Lower lobe of right lung (tissue), 2 donors: ENCODE measurements around the gene MIPEP. TPM values are rescaled to one million over a fixed set of nuclear protein-coding genes. Genes with fewer than 3 reads are reported as not detected.
A peak's percentile ranks its signal among the peaks of the same experiment; 100 is the strongest.

Source experiments
- ATAC-seq, 2 donors: fragments of 200-7000 bp; cut with Tn5 transposase; one replicate each; pipeline ENCODE4 v1.9.1; 2020 to 2022; ENCODE audit warnings: mild to moderate bottlenecking in 2 of 2, moderate library complexity in 2 of 2
- DNase-seq: peaks from one replicate; pipeline ENCODE4 v3.0.0-alpha.2; 2020
- H3K27ac ChIP-seq: fragments of 200-600 bp; one replicate; pipeline ENCODE4 v1.8.0; 2022
- H3K27me3 ChIP-seq: fragments of 200-600 bp; one replicate; pipeline ENCODE4 v1.8.0; 2022; ENCODE audit warnings: low read depth
- H3K36me3 ChIP-seq: fragments of 200-600 bp; one replicate; pipeline ENCODE4 v1.8.0; 2022; ENCODE audit warnings: mild to moderate bottlenecking
- H3K4me1 ChIP-seq: fragments of 200-600 bp; one replicate; pipeline ENCODE4 v1.8.0; 2022
- H3K4me3 ChIP-seq: fragments of 200-600 bp; one replicate; pipeline ENCODE4 v1.8.0; 2022; ENCODE audit warnings: mild to moderate bottlenecking
- H3K9me3 ChIP-seq: fragments of 200-600 bp; one replicate; pipeline ENCODE4 v1.8.0; 2022
- intact Hi-C: fragments of 100-400 bp; cut with DNase I; formaldehyde crosslinking; loops from one replicate; pipeline ENCODE4 v1.11.0; 2022
- total RNA-seq: library from RNA; stranded (reverse); fragmentation: NEBNext Ultra II Directional; extraction: Animal tissue kit (Norgen Biotek cat#: 25700); gene quantifications from one replicate; pipeline ENCODE4 v1.2.1, GENCODE V29; 2021
- TF ChIP-seq, protein P1 (sequence below): fragments of 200-600 bp; IDR thresholded peaks from one replicate; pipeline ENCODE4 v1.8.0; 2022; ENCODE audit warnings: antibody characterized with exemption, mild to moderate bottlenecking
- donor health status: DM: no; HTN: yes; CAD: no; lungs with severe emphysema.

MIPEP gene
- total RNA-seq, 1 donor from 2014 or later = 18.4 TPM

DNA sequence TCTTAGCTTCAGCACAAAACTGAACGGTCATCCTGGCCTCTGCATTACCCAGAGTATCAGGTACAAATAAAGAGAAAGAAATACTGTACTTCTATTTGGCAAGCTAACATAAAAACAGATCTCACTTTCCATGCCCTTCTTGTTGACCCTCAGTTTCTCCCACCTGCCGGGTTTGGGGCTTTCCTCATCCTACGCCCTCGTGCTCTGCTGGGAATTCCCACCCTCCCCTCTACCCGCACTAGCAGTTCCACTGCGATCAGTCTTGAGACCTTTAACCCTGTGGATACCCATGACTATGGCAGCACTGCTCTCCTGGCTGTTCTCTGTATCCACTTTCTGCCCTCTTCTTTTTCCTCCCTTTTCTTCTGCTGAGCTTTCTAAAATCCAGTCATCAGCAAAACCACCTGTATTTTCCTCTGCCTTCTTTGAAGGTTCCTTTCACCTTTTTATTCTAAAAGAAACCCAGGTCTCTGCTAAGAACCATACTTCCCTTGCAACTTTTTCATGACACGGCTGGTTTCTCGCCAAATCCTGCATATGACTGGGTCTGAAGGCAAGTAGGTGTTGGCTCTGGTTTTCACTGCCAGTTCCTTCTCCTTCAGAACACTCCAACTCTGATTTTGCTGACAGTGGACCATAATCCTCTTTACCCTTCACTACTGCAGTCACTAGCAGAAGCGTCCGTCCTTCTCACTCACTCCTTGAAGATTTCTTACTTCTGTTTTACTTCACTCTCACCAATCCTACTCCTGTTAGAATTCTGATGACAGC, 99.4 kb downstream of the MIPEP start:
- Histone ChIP-seq H3K9me3 (no peaks in the 10 kb centered on the region), H3K27ac (no peak overlapping the region), H3K27me3 (no peaks in the 10 kb centered on the region), H3K4me3 (no peak overlapping the region), H3K4me1 (peaks cover 12% of the 10 kb centered on the region), H3K36me3 (no peaks in the 10 kb centered on the region)
- DNase-seq (no peak), ATAC-seq (no peak)
- TF ChIP-seq, protein P1, sequence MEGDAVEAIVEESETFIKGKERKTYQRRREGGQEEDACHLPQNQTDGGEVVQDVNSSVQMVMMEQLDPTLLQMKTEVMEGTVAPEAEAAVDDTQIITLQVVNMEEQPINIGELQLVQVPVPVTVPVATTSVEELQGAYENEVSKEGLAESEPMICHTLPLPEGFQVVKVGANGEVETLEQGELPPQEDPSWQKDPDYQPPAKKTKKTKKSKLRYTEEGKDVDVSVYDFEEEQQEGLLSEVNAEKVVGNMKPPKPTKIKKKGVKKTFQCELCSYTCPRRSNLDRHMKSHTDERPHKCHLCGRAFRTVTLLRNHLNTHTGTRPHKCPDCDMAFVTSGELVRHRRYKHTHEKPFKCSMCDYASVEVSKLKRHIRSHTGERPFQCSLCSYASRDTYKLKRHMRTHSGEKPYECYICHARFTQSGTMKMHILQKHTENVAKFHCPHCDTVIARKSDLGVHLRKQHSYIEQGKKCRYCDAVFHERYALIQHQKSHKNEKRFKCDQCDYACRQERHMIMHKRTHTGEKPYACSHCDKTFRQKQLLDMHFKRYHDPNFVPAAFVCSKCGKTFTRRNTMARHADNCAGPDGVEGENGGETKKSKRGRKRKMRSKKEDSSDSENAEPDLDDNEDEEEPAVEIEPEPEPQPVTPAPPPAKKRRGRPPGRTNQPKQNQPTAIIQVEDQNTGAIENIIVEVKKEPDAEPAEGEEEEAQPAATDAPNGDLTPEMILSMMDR = no peak
- intact Hi-C loops = no loop called here

DNA sequence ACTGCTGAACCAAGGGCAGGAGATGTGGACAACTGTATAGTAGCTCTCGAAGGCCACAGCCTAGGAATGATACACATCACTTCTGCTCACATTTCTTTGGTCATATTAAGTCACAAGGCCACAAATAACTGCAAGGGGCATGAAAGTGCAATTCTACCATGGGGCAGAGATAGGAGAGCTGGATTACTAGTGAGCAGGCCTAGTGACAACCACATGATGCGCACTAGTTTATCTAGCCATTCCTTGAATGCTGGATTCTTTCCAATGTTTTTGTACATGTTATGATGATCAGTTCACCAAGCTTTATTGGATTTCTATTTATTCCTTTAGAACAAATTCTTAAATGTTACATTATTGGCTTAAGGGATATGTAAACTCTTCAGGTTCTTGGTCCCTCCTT, 100.7 kb downstream of the MIPEP start:
- Histone ChIP-seq H3K27me3 (no peaks in the 10 kb centered on the region), H3K9me3 (no peaks in the 10 kb centered on the region), H3K36me3 (no peaks in the 10 kb centered on the region), H3K27ac (no peak overlapping the region), H3K4me3 (no peak overlapping the region), H3K4me1 (peaks cover 2% of the 10 kb centered on the region)
- ATAC-seq (no peak), DNase-seq (no peak)
- TF ChIP-seq, protein P1 = no peak
- intact Hi-C loops = no loop called here

DNA sequence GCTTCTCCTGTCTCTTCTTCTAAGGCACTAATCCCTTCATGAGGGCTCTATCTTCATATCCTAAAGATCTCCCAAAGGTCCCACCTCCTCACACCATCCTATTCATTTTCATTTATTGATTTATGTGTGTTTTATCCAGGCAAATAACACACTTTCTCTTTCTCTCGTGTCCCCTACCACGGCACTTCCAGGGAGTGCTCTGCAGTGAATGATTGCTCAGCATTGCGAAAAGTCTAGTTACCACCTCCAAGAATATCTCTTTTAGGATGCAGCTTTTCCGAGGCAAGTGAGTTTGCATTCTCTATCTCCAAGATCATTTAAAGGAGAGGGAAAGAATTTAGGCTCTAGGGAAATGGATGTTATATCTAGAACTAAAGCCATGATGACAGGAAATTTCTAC, 101.7 kb downstream of the MIPEP start:
- intact Hi-C loops = no loop called here
- TF ChIP-seq, protein P1 = no peak
- ATAC-seq (peak in 1 of 2 donors; percentile 44), DNase-seq (no peak)
- H3K4me3 ChIP-seq = no peak overlapping the region
- H3K9me3 ChIP-seq = no peaks in the 10 kb centered on the region
- H3K27ac ChIP-seq = no peak overlapping the region
- no peaks in the 10 kb centered on the region for H3K36me3 ChIP-seq
- no peaks in the 10 kb centered on the region for H3K4me1 ChIP-seq
- no peaks in the 10 kb centered on the region for H3K27me3 ChIP-seq

DNA sequence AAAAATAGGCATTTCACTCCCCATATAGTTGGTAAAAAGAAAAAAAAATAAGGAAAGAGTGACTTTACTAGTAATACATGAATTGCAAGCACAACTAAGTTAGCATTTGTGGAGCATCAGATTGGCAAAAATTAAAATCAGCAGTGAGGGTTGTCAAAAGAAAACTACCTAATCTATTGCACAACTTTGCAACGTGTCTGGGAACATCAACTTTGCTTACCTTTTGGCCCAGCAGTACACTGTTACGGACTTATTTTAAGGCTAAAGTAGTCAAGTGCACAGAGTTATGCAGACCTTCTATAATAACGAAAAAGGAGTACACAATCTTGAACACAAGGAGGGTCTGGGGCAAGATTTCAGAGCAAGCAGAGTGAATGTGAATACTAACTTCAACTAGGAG, 102.6 kb downstream of the MIPEP start:
- no peaks in the 10 kb centered on the region for H3K9me3 ChIP-seq
- ATAC-seq (peak in 1 of 2 donors; percentile 24), DNase-seq (no peak)
- TF ChIP-seq, protein P1 = no peak
- H3K27me3 ChIP-seq = no peaks in the 10 kb centered on the region
- intact Hi-C loops = no loop called here
- H3K36me3 ChIP-seq = no peaks in the 10 kb centered on the region
- no peak overlapping the region for H3K4me3 ChIP-seq
- H3K4me1 ChIP-seq = no peaks in the 10 kb centered on the region
- no peak overlapping the region for H3K27ac ChIP-seq

DNA sequence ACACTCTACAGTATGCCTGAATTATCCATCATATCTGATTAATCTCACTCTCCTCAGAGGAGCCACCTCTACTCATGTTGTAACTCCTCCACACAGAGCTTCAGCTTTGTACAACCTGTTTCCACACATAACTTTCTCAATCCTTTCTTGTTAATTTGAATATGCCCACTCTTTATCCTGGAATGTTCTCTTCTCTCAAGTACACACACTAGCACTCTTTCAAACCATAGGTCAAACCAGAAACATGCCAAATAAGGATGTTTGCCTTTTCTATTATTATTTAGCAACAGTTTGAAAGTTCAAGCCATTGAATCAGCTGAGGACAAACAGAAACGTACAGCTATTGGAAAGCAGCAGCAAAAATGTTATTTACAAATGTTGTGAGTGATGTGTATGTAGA, 110.3 kb downstream of the MIPEP start:
- intact Hi-C loops = no loop called here
- ATAC-seq (peak; percentile 92 to 97), DNase-seq (no peak)
- Histone ChIP-seq H3K4me3 (no peak overlapping the region), H3K27ac (no peak overlapping the region), H3K4me1 (peaks cover 23% of the 10 kb centered on the region), H3K27me3 (no peaks in the 10 kb centered on the region), H3K36me3 (no peaks in the 10 kb centered on the region), H3K9me3 (no peaks in the 10 kb centered on the region)
- TF ChIP-seq, protein P1 = no peak
